RWPE1 (cell line): Measurements from ENCODE around the gene WASF1.

ENCODE experiments used
- CTCF ChIA-PET: fragments of 350-600 bp; sonication (Branson Sonifier 250); formaldehyde crosslinking; extraction: SDS; loops from one replicate; lab custom pipeline; 2021; lab: Yijun Ruan, JAX
- POLR2A ChIA-PET: fragments of 400-600 bp; formaldehyde crosslinking; extraction: SDS; loops from one replicate; lab custom pipeline; 2020; ENCODE audit warnings: antibody characterized with exemption; ENCODE audit not compliant: low non-redundant PET; lab: Yijun Ruan, JAX
- DNase-seq: peaks from one replicate; pipeline ENCODE4 v3.0.0; 2012; ENCODE audit warnings: low spot score
- H3K27ac ChIP-seq: fragments of 450-650 bp; 2 replicates; pipeline ENCODE4 v1.5.1; 2017
- CTCF ChIP-seq: fragments of 450-650 bp; conservative IDR thresholded peaks from 2 replicates; pipeline ENCODE4 v1.5.1; 2017; ENCODE audit warnings: low read depth, mild to moderate bottlenecking

The WASF1 gene

DNA sequence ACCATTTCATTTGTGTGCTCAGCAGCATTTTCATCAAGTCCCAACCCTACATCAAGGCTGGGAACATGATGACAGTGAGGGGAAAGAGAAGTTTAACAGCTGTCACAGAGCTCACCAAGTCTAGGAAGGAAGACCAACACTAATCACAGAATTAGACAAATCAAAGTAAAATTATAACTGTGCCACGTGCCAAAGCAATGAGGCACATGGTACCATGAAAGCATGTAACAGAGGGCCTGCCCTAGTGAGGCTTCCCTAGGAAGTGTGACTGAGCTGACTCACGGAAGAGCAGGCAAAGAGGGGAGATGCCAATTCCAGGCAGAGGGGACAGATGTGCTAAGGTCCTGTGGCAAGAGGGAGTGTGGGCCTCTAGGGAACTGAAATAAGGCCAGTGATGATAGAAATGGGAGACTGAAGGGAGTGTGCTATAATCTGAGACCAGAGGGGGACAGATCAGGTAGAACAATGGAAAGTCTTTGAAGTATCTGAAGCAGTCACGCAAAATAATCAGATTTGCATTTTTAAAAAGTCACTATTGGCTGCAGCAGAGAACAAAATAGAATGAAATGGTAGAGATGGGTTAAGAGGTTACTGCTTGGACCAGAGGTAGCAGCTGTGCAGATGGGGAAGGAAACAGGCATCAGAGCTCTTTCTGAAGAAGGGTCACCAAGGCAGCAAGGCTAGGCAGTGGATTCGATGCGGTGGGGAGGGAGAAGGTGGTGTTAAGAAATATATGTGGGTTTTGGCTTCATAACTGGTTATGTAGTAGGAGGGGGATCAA lies 114.5 kb downstream of the WASF1 start:
- ChIA-PET POLR2A (no interaction called here), CTCF (interaction anchor here (0.6 kb wide), 1 partner anchor 137 kb away, joined by 3 read pairs; no protein-coding TSS in a partner anchor)
- no peak for DNase-seq
- TF ChIP-seq CTCF: no peak
- no peak overlapping the region for H3K27ac ChIP-seq

DNA sequence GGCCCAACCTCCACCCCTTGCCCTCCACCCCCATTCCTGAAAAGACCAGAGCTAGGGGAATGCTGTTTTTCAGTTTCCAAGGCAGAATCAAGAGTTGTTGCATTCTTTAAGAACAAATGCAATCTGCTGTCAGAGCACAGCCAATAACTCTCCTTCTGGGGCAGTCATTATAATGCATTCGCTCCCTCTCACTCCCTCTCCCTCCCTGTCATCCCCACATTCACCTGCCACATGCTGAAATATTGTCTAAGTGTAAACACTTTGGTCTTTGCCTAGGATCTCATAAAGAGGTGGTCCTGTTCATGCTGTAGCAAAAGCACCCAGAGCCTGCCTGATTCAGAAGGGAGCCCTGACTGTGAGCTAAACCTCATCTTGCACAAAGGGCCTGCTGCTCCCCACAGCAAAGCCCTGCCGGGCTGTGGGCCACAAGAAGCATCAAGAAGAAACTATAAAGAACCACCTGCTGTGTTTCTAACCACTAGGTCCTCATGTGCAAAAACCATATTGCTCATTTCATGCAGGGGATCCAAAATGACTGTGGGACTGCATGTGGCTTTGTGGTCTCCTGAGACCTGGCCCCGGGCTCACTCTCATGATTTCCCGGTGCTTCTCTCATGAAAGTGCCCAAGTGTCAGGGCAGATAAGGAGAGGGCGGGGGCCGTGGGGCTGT lies 115.7 kb downstream of the WASF1 start:
- DNase-seq: no peak
- POLR2A ChIA-PET: no interaction called here
- TF ChIP-seq CTCF: no peak

DNA sequence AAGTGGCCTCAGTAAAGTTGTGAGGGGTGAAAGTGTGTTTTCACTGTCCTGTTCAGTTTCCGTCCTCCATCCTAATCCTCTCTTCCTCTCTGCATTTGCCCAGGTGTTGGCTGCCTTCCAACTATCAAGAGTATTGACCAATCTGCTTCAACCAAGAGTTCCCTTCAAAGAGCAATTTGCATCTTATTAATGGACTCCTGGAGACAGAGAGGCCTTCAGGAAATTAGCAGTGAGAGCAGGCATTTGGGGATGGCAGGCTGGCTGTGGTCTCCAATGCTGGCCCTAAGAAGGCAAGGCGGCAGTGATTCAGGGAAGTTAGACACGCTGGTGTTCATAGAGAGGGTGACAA lies 124.1 kb downstream of the WASF1 start:
- ChIA-PET POLR2A (no interaction called here), CTCF (interaction anchor here (0.7 kb wide), 1 partner anchor 17 kb away, joined by 3 read pairs; no protein-coding TSS in a partner anchor)
- no peak for TF ChIP-seq CTCF
- no peak overlapping the region for H3K27ac ChIP-seq
- DNase-seq: no peak

More for the DNA sequence above, 115.7 kb downstream of the WASF1 start:
- H3K27ac ChIP-seq: no peak overlapping the region
- CTCF ChIA-PET: no interaction called here

DNA sequence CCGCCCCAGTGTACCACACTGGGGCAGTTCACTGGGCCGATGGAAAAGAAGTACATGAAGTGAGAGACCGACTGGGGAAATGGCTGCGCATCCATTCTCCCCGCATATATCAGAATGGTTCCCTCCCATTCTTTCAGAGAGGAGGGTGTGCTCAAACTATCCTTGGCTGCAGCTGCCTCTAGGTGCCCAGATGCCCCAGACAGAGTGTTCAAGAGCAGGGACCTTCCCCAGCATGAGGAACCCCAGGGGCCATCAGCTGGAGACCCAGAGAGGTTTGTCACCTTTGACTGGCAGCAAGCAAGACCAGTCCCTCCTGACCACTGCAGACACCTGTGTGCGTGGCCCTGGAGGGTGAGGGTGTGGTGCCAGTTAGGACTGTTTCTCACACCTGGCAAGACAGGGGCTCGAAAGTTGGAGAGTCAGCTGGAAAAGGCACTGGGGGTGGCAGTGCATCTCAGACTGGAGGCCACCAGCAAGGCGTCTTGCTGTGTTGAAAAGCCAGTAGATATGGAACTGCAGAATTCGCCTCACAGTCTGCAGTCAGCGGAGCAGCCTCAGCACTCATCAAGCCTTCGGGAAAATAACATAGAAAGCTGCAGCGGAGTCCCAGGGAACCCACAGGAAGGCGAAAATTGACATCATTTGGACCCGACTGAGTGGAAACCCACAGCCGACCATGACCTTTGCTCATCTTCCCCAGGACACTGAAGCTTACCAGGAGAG lies 124.6 kb downstream of the WASF1 start:
- no peak overlapping the region for H3K27ac ChIP-seq
- DNase-seq: no peak
- ChIA-PET CTCF (interaction anchor here (0.7 to 1.0 kb wide), 2 partner anchors 18 to 911 kb away, joined by 3 read pairs; no protein-coding TSS in a partner anchor), POLR2A (no interaction called here)
- TF ChIP-seq CTCF: no peak

DNA sequence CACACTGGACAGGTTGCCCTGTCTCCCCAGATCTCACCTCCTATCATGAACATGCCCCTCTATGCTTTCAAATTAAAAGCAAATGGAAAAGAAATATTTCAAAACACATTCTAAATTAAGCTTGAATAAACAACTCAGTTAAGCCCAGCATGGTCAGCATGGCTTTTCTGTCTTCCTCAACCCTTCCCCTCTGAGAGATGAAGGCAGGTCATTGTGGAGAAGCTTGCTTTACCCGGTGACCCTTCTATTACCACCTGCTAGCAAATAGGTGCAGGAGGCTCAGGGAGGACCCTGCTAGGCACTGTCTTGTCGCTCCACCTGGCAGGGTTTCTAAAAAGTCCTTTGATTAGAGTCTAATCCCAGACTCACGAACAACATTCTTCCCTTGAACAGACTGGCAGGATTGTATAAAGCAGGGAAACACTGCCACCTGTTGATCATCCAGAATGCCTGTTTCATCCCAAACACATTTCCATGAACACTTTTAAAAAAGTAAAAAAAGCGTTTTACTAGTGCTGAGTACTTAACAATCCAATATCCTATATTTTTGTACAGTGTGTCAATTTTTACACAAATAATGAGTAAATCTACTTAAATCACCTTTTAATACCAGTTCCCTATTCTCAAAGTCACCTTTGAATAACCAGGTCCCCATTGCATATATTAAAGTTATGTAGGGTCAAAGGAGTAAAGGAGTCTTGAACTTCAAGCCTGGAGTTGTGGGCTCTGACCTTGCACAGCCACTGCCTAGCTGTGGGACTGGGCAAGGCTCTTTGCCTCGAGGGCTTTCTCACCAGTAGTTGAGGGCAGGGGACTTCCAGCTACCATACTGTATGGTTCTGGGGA lies 125.9 kb downstream of the WASF1 start:
- peak; percentile 78 for TF ChIP-seq CTCF
- DNase-seq: peak; percentile 59
- POLR2A ChIA-PET: no interaction called here
- CTCF ChIA-PET: interaction anchor here (0.6 to 1.4 kb wide), 7 partner anchors 10 to 909 kb away, joined by 3 to 12 read pairs (median 3); no protein-coding TSS in a partner anchor
- H3K27ac ChIP-seq: no peak overlapping the region

GRCh38 chr6:110050440-110050813 lies 129.0 kb downstream of the WASF1 start:
- ChIA-PET CTCF (interaction anchor here (0.8 kb wide), 1 partner anchor 345 kb away, joined by 3 read pairs; no protein-coding TSS in a partner anchor), POLR2A (no interaction called here)
- no peak for DNase-seq

More at GRCh38 chr6:110050440-110050813, 129.0 kb downstream of the WASF1 start:
- TF ChIP-seq CTCF: no peak
- no peak overlapping the region for H3K27ac ChIP-seq
